ENCODE results near the gene PSMD9.

GRCh38 chr12:121898287-121898686 lies 9.7 kb downstream of the PSMD9 start:
- TF ChIP-seq CTCF (IDR thresholded peaks at IDR 0.05) (no peak), EP300 (IDR thresholded peaks at IDR 0.05) (no peak), POLR2A (IDR thresholded peaks at IDR 0.05) (no peak)
